A549 (cell line): Measurements from ENCODE around the gene FLYWCH1. TPM values are rescaled to one million over a fixed set of nuclear protein-coding genes. Genes with fewer than 3 reads are reported as not detected.
"Not testable (repeated sequence)": the region's sequence is repeated elsewhere in the genome, so short reads cannot be mapped to it uniquely, and the experiment has no call there.

Source experiments
- ATAC-seq, 2 experiments: fragments of 200-7000 bp in 1 of 2; fragments of >200 bp in 1 of 2; cut with Nextera tagmentation in 1 of 2; cut with Tn5 transposase in 1 of 2; 3 replicates each; pipeline versions ENCODE4 v1.8.0 to v1.9.1; 2018 to 2020; ENCODE audit warnings: mild to moderate bottlenecking in 1 of 2, moderate library complexity in 1 of 2
- CTCF ChIA-PET: fragments of 300-600 bp; sonication (Branson Sonifier 250); formaldehyde crosslinking; extraction: SDS; loops from one replicate; lab custom pipeline; 2021; ENCODE audit warnings: antibody characterized with exemption, inconsistent platforms; lab: Yijun Ruan, JAX
- POLR2A ChIA-PET: fragments of 350-600 bp; formaldehyde crosslinking; extraction: SDS; loops from one replicate; lab custom pipeline; 2021; ENCODE audit warnings: antibody characterized with exemption, inconsistent platforms; lab: Yijun Ruan, JAX
- DNase-seq, 2 experiments: peaks; one replicate each; pipeline versions ENCODE4 v3.0.0 to v3.0.0-alpha.2; 2011 to 2016; ENCODE audit warnings: low read depth in 1 of 2, low spot score in 1 of 2
- FAIRE-seq: peaks from 2 replicates; lab custom pipeline; 2011; peaks lifted over from hg19 to GRCh38; lab: Jason Lieb, UNC
- H3K27ac ChIP-seq, 2 experiments: fragments of >200 bp; sonication (Bioruptor Twin); formaldehyde crosslinking; 3 replicates each; pipeline ENCODE4 v1.5.1; 2016 to 2017
- H3K4me1 ChIP-seq: fragments of >200 bp; sonication (Bioruptor Twin); formaldehyde crosslinking; 3 replicates; pipeline ENCODE4 v1.6.1; 2016
- H3K4me2 ChIP-seq: fragments of >200 bp; sonication (Bioruptor Twin); formaldehyde crosslinking; 3 replicates; pipeline ENCODE4 v1.6.1; 2016
- H3K4me3 ChIP-seq: fragments of >200 bp; sonication (Bioruptor Twin); formaldehyde crosslinking; 3 replicates; pipeline ENCODE4 v1.5.1; 2016
- H3K9me3 ChIP-seq: fragments of >200 bp; sonication (Bioruptor Twin); formaldehyde crosslinking; 3 replicates; pipeline ENCODE4 v1.6.1; 2016
- HDAC2 ChIP-seq: fragments of 200-600 bp; sonication (generic); IDR thresholded peaks from 2 replicates; pipeline ENCODE4 v1.6.1; 2016
- JUN ChIP-seq, 2 experiments: fragments of >200 bp; sonication (Bioruptor Twin); formaldehyde crosslinking; IDR thresholded peaks; 2 replicates in 1 of 2; 3 replicates in 1 of 2; pipeline ENCODE4 v1.6.1; 2016 to 2017
- KDM1A ChIP-seq: fragments of 200-600 bp; sonication (generic); IDR thresholded peaks from 2 replicates; pipeline ENCODE4 v1.6.1; 2016; ENCODE audit warnings: low read depth, mild to moderate bottlenecking
- KDM5A ChIP-seq: fragments of 200-600 bp; sonication (generic); IDR thresholded peaks from 2 replicates; pipeline ENCODE4 v1.6.1; 2016; ENCODE audit warnings: antibody characterized with exemption, mild to moderate bottlenecking
- MAFK ChIP-seq: fragments of 450-650 bp; IDR thresholded peaks from 2 replicates; pipeline ENCODE4 v1.6.1; 2014; ENCODE audit not compliant: partially characterized antibody
- RAD21 ChIP-seq, 2 experiments: fragments of >200 bp in 1 of 2; sonication (Bioruptor Twin) in 1 of 2; formaldehyde crosslinking in 1 of 2; IDR thresholded peaks in 1 of 2; conservative IDR thresholded peaks in 1 of 2; 2 replicates in 1 of 2; 3 replicates in 1 of 2; pipeline ENCODE4 v1.6.1; 2012 to 2018; ENCODE audit warnings: inconsistent platforms in 1 of 2
- RFX5 ChIP-seq: fragments of 450-650 bp; IDR thresholded peaks from 2 replicates; pipeline ENCODE4 v1.7.1; 2014; ENCODE audit warnings: antibody characterized with exemption, mild to moderate bottlenecking, moderate library complexity
- RNF2 ChIP-seq: fragments of 200-600 bp; sonication (generic); IDR thresholded peaks from 2 replicates; pipeline ENCODE4 v1.6.1; 2016; ENCODE audit warnings: low read depth, mild to moderate bottlenecking, antibody characterized with exemption, moderate library complexity, borderline replicate concordance
- SMC3 ChIP-seq: fragments of >200 bp; sonication (Bioruptor Twin); formaldehyde crosslinking; IDR thresholded peaks from 3 replicates; pipeline ENCODE4 v1.6.1; 2018; ENCODE audit warnings: inconsistent platforms
- WGBS: methylation state at CpG from one replicate; pipeline ENCODE4 v1.1.6; 2017; ENCODE audit errors: missing lambda C conversion rate; 5-methylcytosine and 5-hydroxymethylcytosine counted together
- polyA plus RNA-seq, 4 experiments: library from polyadenylated mRNA; depleted of rRNA in 3 of 4; stranded (reverse); fragments of >200 nt; fragmentation: RNase III in 1 of 4; extraction: RNeasy Plus Mini Kit Qiagen cat#74134 plus additional on column Dnase treatment in 1 of 4; gene quantifications; 2 replicates in 3 of 4; 3 replicates in 1 of 4; pipeline ENCODE4 v1.2.3, GENCODE V29; 2011 to 2017
- TF ChIP-seq, protein P1 (sequence below): fragments of 250-450 bp; sonication (Bioruptor Pico); IDR thresholded peaks from 2 replicates; pipeline ENCODE4 v1.5.0; 2021; ENCODE audit warnings: mild to moderate bottlenecking, moderate library complexity, borderline replicate concordance
- TF ChIP-seq, protein P2 (sequence below): IDR thresholded peaks from 2 replicates; pipeline ENCODE4 v1.6.1; 2012
- TF ChIP-seq, protein P3 (sequence below): IDR thresholded peaks from 2 replicates; pipeline ENCODE4 v1.6.1; 2012; ENCODE audit warnings: low read depth, borderline replicate concordance
- TF ChIP-seq, protein P4 (sequence below): fragments of >200 bp; sonication (Bioruptor Twin); formaldehyde crosslinking; IDR thresholded peaks from 3 replicates; pipeline ENCODE4 v1.5.1; 2016
- TF ChIP-seq, protein P5 (sequence below): IDR thresholded peaks from 2 replicates; pipeline ENCODE4 v1.6.1; 2012

FLYWCH1 gene
- polyA plus RNA-seq, 2 of the 4 experiments (the other 2 are of a cell fraction) = 9.3 to 22.5 TPM

DNA sequence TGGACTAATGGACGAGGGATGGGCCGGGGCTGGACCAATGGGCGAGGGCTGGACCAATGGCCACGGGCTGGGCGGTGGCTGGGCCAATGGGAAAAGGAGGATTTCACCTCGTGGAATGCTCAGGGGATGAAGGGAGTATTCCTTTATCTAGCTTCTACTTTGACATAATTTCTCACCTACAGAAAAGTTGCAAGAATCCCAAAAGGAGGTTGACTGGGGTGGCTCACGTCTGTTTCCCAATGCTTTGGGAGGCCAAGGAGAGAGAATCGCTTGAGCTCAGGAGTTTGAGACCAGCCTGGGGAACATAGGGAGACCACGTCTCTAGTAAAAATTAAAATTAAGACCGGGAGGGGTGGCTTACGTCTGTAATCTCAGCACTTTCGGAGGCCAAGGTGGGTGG lies 5.7 kb upstream of the FLYWCH1 start (continued):
- TF ChIP-seq, protein P1, sequence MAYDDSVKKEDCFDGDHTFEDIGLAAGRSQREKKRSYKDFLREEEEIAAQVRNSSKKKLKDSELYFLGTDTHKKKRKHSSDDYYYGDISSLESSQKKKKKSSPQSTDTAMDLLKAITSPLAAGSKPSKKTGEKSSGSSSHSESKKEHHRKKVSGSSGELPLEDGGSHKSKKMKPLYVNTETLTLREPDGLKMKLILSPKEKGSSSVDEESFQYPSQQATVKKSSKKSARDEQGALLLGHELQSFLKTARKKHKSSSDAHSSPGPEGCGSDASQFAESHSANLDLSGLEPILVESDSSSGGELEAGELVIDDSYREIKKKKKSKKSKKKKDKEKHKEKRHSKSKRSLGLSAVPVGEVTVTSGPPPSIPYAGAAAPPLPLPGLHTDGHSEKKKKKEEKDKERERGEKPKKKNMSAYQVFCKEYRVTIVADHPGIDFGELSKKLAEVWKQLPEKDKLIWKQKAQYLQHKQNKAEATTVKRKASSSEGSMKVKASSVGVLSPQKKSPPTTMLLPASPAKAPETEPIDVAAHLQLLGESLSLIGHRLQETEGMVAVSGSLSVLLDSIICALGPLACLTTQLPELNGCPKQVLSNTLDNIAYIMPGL (CRISPR knock-in tag) = no peak
- TF ChIP-seq KDM1A (no peak), JUN (IDR thresholded peaks at IDR 0.05) (no peak), RFX5 (peak; percentile 67), KDM5A (no peak)
- TF ChIP-seq, protein P2, sequence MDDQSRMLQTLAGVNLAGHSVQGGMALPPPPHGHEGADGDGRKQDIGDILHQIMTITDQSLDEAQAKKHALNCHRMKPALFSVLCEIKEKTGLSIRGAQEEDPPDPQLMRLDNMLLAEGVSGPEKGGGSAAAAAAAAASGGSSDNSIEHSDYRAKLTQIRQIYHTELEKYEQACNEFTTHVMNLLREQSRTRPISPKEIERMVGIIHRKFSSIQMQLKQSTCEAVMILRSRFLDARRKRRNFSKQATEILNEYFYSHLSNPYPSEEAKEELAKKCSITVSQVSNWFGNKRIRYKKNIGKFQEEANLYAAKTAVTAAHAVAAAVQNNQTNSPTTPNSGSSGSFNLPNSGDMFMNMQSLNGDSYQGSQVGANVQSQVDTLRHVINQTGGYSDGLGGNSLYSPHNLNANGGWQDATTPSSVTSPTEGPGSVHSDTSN = peak; percentile 65; the same call in 1 of the 2 replicates
- TF ChIP-seq, protein P3, sequence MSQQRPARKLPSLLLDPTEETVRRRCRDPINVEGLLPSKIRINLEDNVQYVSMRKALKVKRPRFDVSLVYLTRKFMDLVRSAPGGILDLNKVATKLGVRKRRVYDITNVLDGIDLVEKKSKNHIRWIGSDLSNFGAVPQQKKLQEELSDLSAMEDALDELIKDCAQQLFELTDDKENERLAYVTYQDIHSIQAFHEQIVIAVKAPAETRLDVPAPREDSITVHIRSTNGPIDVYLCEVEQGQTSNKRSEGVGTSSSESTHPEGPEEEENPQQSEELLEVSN = no peak
- TF ChIP-seq, all 56 proteins: peak for 3

DNA sequence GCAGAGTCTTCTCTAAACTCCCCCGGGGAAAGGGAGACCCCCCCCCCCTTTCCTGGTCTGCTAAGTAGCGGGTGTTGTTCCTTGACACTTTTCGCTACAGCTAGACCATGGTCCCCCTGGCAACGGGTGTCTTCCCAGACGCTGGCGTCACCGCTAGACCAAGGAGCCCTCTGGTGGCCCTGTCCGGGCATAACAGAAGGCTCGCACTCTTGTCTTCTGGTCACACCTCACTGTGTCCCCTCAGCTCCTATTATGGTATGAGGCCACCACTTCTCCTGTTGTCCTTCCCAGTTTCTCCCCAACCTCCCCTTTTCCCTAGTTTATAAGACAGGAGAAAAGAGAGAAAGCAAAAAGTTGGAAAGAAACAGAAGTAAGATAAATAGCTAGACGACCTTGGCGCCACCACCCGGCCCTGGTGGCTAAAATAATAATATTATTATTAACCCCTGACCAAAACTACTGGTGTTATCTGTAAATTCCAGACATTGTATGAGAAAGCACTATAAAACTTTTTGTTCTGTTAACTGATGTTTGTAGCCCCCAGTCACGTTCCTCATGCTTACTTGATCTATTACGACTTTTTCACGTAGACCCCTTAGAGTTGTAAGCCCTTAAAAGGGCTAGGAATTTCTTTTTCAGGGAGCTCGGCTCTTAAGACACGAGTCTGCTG lies 4.5 kb upstream of the FLYWCH1 start:
- not testable (repeated sequence) for ATAC-seq, H3K9me3 ChIP-seq
- CTCF ChIA-PET = interaction anchor here (0.7 to 5.3 kb wide), 21 partner anchors 10 to 184 kb away, joined by 3 to 44 read pairs (median 5); partner anchors contain the start of gene FLYWCH2
- peak in 1 of 2 experiments; percentile 69 for DNase-seq
- peak; percentile 22 to 29; a peak in 1 of 5 replicates for TF ChIP-seq RAD21 (conservative IDR thresholded peaks at IDR 0.05 in 1 of 2, IDR thresholded peaks at IDR 0.05 in 1 of 2)
- peak; percentile 28; the same call in 1 of the 3 replicates for TF ChIP-seq SMC3
- TF ChIP-seq, protein P4, sequence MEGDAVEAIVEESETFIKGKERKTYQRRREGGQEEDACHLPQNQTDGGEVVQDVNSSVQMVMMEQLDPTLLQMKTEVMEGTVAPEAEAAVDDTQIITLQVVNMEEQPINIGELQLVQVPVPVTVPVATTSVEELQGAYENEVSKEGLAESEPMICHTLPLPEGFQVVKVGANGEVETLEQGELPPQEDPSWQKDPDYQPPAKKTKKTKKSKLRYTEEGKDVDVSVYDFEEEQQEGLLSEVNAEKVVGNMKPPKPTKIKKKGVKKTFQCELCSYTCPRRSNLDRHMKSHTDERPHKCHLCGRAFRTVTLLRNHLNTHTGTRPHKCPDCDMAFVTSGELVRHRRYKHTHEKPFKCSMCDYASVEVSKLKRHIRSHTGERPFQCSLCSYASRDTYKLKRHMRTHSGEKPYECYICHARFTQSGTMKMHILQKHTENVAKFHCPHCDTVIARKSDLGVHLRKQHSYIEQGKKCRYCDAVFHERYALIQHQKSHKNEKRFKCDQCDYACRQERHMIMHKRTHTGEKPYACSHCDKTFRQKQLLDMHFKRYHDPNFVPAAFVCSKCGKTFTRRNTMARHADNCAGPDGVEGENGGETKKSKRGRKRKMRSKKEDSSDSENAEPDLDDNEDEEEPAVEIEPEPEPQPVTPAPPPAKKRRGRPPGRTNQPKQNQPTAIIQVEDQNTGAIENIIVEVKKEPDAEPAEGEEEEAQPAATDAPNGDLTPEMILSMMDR = peak; percentile 50
- TF ChIP-seq, all 56 proteins: peak for 3; not testable (repeated sequence) for 53
- H3K4me3 ChIP-seq, H3K27ac ChIP-seq, FAIRE-seq: not testable (repeated sequence)
- POLR2A ChIA-PET = interaction anchor here (1.2 kb wide), 1 partner anchor 25 kb away, joined by 4 read pairs; the partner anchor contains the start of gene FLYWCH2
- 15% methylated on average over 17 of the region's 17 CpGs for WGBS
- Histone ChIP-seq H3K4me1 (peaks cover 19% of the 10 kb centered on the region), H3K4me2 (peak overlapping the region; percentile 58)

DNA sequence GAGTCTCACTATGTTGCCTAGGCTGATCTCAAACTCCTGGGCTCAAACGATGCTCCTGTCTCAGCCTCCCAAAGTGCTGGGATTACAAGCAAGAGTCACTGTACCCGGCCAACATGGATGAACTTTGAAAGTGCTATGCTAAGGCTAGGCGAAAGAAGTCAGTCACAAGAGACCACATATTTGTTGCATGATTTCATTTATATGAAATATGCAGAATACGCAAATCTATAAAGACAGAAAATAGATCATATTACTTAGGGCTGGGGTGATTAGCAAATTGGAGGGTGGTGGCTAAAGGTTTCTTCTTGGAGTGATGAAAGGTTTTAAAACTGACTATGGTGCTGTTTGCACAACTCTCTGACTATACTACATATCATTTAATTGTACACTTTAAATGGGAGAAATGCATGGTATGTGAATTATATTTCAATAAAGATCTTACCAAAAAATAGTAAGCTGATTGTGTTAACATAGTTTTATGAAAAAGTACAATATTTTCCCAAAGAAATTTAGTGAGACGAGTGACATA lies 1.2 kb upstream of the FLYWCH1 start:
- no peak for FAIRE-seq
- POLR2A ChIA-PET = no interaction called here

More for the DNA sequence above, 1.2 kb upstream of the FLYWCH1 start:
- H3K9me3 ChIP-seq = no peaks in the 10 kb centered on the region
- H3K4me2 ChIP-seq = no peak overlapping the region; the same call in 2 of the 3 replicates
- TF ChIP-seq, protein P5, sequence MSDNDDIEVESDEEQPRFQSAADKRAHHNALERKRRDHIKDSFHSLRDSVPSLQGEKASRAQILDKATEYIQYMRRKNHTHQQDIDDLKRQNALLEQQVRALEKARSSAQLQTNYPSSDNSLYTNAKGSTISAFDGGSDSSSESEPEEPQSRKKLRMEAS = no peak
- peak; percentile 56 for TF ChIP-seq MAFK
- no peak for TF ChIP-seq HDAC2
- TF ChIP-seq RNF2 = no peak
- no peak overlapping the region for H3K4me3 ChIP-seq
- peaks cover 25% of the 10 kb centered on the region for H3K4me1 ChIP-seq
- no peak overlapping the region for H3K27ac ChIP-seq
- WGBS = 22% methylated on average over 5 of the region's 5 CpGs
- DNase-seq (no peak), ATAC-seq (no peak)
- CTCF ChIA-PET = interaction anchor here (0.7 to 14.3 kb wide), 7 partner anchors 9 to 71 kb away, joined by 3 to 87 read pairs (median 5); no protein-coding TSS in a partner anchor
